IMR-90 (cell line): Measurements from ENCODE around the gene LRRC61. TPM values are rescaled to one million over a fixed set of nuclear protein-coding genes. Genes with fewer than 3 reads are reported as not detected.
A peak's percentile ranks its signal among the peaks of the same experiment; 100 is the strongest.

Experiments
- ATAC-seq: fragments of 200-7000 bp; cut with Tn5 transposase; 2 replicates; pipeline ENCODE4 v1.9.1; 2020; ENCODE audit warnings: low read depth, mild to moderate bottlenecking, moderate library complexity
- BruUV-seq: library from RNA; stranded (reverse); fragments of 400-500 nt; replicated peaks from 2 replicates; lab custom pipeline; 2021; lab: Mats Ljungman, UMichigan
- CTCF ChIA-PET: fragments of 300-600 bp; formaldehyde crosslinking; extraction: SDS; loops from one replicate; lab custom pipeline; 2021; ENCODE audit warnings: antibody characterized with exemption; lab: Yijun Ruan, JAX
- POLR2A ChIA-PET: fragments of 300-600 bp; sonication (Branson Sonifier 250); formaldehyde crosslinking; loops from one replicate; lab custom pipeline; 2022; ENCODE audit warnings: antibody characterized with exemption; ENCODE audit not compliant: unreplicated experiment; lab: Charles Lee
- DNase-seq: peaks from one replicate; pipeline ENCODE4 v3.0.0; 2013
- H2AFZ ChIP-seq: replicated peaks from 2 replicates; pipeline ENCODE3; 2013; ENCODE audit warnings: low read length, mild to moderate bottlenecking; ENCODE audit not compliant: poor library complexity
- H2AK5ac ChIP-seq: 2 replicates; pipeline ENCODE4 v1.6.1; 2013; ENCODE audit warnings: low read depth, low read length, inconsistent platforms
- H2AK9ac ChIP-seq: replicated peaks from 2 replicates; pipeline ENCODE3; 2013; ENCODE audit warnings: mild to moderate bottlenecking, low read depth, low read length, moderate library complexity; ENCODE audit not compliant: poor library complexity
- H2BK120ac ChIP-seq: 2 replicates; pipeline ENCODE4 v1.6.1; 2013; ENCODE audit warnings: low read depth, low read length, inconsistent platforms
- H2BK15ac ChIP-seq: 3 replicates; pipeline ENCODE4 v1.6.1; 2013; ENCODE audit warnings: low read depth, low read length, inconsistent platforms
- H2BK20ac ChIP-seq: 2 replicates; pipeline ENCODE4 v1.6.1; 2013; ENCODE audit warnings: low read depth, mild to moderate bottlenecking, inconsistent platforms, low read length, moderate library complexity
- H2BK5ac ChIP-seq: 2 replicates; pipeline ENCODE4 v1.6.1; 2013; ENCODE audit warnings: mild to moderate bottlenecking, low read depth, low read length, inconsistent platforms; ENCODE audit not compliant: poor library complexity, severe bottlenecking
- H3K14ac ChIP-seq: replicated peaks from 2 replicates; pipeline ENCODE4 v1.6.1; 2013; ENCODE audit warnings: low read depth, low read length, inconsistent platforms
- H3K18ac ChIP-seq: 2 replicates; pipeline ENCODE4 v1.6.1; 2013; ENCODE audit warnings: low read depth, low read length, control low read depth
- H3K23ac ChIP-seq: 2 replicates; pipeline ENCODE4 v1.6.1; 2013; ENCODE audit warnings: low read depth, low read length, inconsistent platforms
- H3K27ac ChIP-seq: 2 replicates; pipeline ENCODE4 v1.5.1; 2013; ENCODE audit warnings: mild to moderate bottlenecking, control low read depth, low read length; ENCODE audit not compliant: insufficient read depth
- H3K27me3 ChIP-seq: 2 replicates; pipeline ENCODE4 v1.6.1; 2013; ENCODE audit warnings: low read length; ENCODE audit not compliant: control insufficient read depth, insufficient read depth
- H3K36me3 ChIP-seq: 2 replicates; pipeline ENCODE4 v1.6.1; 2013; ENCODE audit warnings: low read length, mixed read lengths; ENCODE audit not compliant: control insufficient read depth, insufficient read depth
- H3K4ac ChIP-seq: 2 replicates; pipeline ENCODE4 v1.6.1; 2013; ENCODE audit warnings: low read depth, low read length, inconsistent platforms
- H3K4me1 ChIP-seq: 2 replicates; pipeline ENCODE4 v1.6.1; 2013; ENCODE audit warnings: low read length, mixed read lengths; ENCODE audit not compliant: control insufficient read depth, insufficient read depth
- H3K4me2 ChIP-seq: 2 replicates; pipeline ENCODE4 v1.6.1; 2013; ENCODE audit warnings: low read depth, mild to moderate bottlenecking, control low read depth, low read length, moderate library complexity
- H3K4me3 ChIP-seq: 2 replicates; pipeline ENCODE4 v1.5.1; 2013; ENCODE audit warnings: low read depth, mild to moderate bottlenecking, control low read depth, low read length, moderate library complexity; ENCODE audit not compliant: insufficient read depth
- H3K56ac ChIP-seq: 2 replicates; pipeline ENCODE4 v1.6.1; 2013; ENCODE audit warnings: low read length, inconsistent platforms; ENCODE audit not compliant: insufficient read depth; ENCODE audit errors: extremely low read depth
- H3K79me1 ChIP-seq, 2 experiments: 2 replicates each; pipeline ENCODE4 v1.6.1; 2013; ENCODE audit warnings: low read length in 2 of 2, inconsistent platforms in 1 of 2, low read depth in 1 of 2
- H3K9ac ChIP-seq: 2 replicates; pipeline ENCODE4 v1.6.1; 2013; ENCODE audit warnings: low read depth, low read length, control low read depth
- H3K9me1 ChIP-seq: 2 replicates; pipeline ENCODE4 v1.6.1; 2013; ENCODE audit warnings: low read length, inconsistent platforms; ENCODE audit not compliant: insufficient read depth
- H3K9me3 ChIP-seq: 2 replicates; pipeline ENCODE4 v1.6.1; 2013; ENCODE audit warnings: low read length; ENCODE audit not compliant: control insufficient read depth, insufficient read depth
- H4K20me1 ChIP-seq: 2 replicates; pipeline ENCODE4 v1.6.1; 2013; ENCODE audit warnings: low read length, inconsistent platforms; ENCODE audit not compliant: insufficient read depth
- H4K5ac ChIP-seq: 2 replicates; pipeline ENCODE4 v1.6.1; 2013; ENCODE audit warnings: mild to moderate bottlenecking, low read depth, low read length, control low read depth
- H4K8ac ChIP-seq, 2 experiments: 2 replicates each; pipeline ENCODE4 v1.6.1; 2013; ENCODE audit warnings: low read depth in 2 of 2, low read length in 2 of 2, control low read depth in 1 of 2, inconsistent platforms in 1 of 2
- H4K91ac ChIP-seq: 2 replicates; pipeline ENCODE4 v1.6.1; 2013; ENCODE audit warnings: low read depth, low read length, inconsistent platforms; ENCODE audit not compliant: insufficient read depth
- BHLHE40 ChIP-seq: fragments of 150-350 bp; IDR thresholded peaks from 2 replicates; pipeline ENCODE4 v1.6.1; 2016; ENCODE audit warnings: mild to moderate bottlenecking, low read depth, low read length
- FOS ChIP-seq: fragments of 150-350 bp; IDR thresholded peaks from 2 replicates; pipeline ENCODE4 v1.6.1; 2016; ENCODE audit warnings: low read depth, low read length
- WGBS, 2 experiments: methylation state at CpG; one replicate each; pipeline versions ENCODE4 v1.1.5 to v1.1.7; 2013; ENCODE audit warnings: missing lambda C conversion rate in 2 of 2; ENCODE audit not compliant: insufficient read length in 1 of 2; ENCODE audit errors: extremely low coverage in 2 of 2; 5-methylcytosine and 5-hydroxymethylcytosine counted together
- dilution Hi-C: fragments of 300-500 bp; cut with HindIII; formaldehyde crosslinking; loops from one replicate; pipeline ENCODE4 v1.14.3; 2018; ENCODE audit warnings: low sequenced_read_pairs; ENCODE audit not compliant: unreplicated experiment
- in situ Hi-C: fragments of 300-500 bp; cut with MboI; formaldehyde crosslinking; loops from 3 replicates; pipeline ENCODE4 v1.14.3; 2019; ENCODE audit warnings: low sequenced_read_pairs, inconsistent platforms, mixed read lengths
- intact Hi-C: fragments of 100-400 bp; cut with micrococcal nuclease; formaldehyde crosslinking; loops from 2 replicates; pipeline ENCODE4 v1.10.0; 2022
- polyA plus RNA-seq, 3 experiments: library from polyadenylated mRNA; depleted of rRNA; stranded (reverse); fragments of >200 nt; gene quantifications; 2 replicates each; pipeline ENCODE4 v1.2.3, GENCODE V29; 2012; ENCODE audit warnings: low replicate concordance in 1 of 3
- total RNA-seq: library from RNA; depleted of rRNA; stranded (reverse); fragments of >200 nt; gene quantifications from 2 replicates; pipeline ENCODE4 v1.2.3, GENCODE V29; 2012

The LRRC61 gene
- total and polyA plus RNA-seq, 2 of the 4 experiments (the other 2 are of a cell fraction) = 0.07 TPM; not detected in 1

DNA sequence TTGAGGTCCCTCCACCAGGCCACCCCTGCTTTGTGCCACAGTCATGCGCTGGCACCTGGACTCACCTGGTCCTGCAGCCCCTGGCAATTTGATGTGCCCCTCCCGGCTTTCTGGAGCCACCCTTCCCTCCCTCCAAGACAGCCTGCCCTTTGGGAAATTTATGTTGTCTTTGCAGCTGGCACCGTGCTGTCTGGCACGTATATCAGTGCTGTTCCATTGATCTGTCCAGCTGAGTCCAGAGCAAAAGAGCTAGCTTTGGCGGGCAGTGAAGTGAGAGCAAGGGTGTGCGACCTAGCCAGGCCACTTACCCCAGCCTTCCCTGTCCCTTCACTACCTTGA is 12.6 kb downstream of the LRRC61 start:
- H3K36me3 ChIP-seq = no peaks in the 10 kb centered on the region
- in situ Hi-C loops (no loop called here), dilution Hi-C loops (no loop called here), intact Hi-C loops (loop anchor here (1.0 kb wide), 1 partner anchor 34 kb away; no protein-coding TSS in a partner anchor)
- H2AFZ ChIP-seq = peak overlapping the region; percentile 47
- WGBS, 2 experiments = 67% methylated on average over 1 of the region's 6 CpGs; no CpG with 5 or more reads in 1 of the 2 experiments
- CTCF ChIA-PET = no interaction called here
- DNase-seq (no peak), ATAC-seq (no peak)
- H2BK20ac ChIP-seq = peak overlapping the region; percentile 77
- H3K18ac ChIP-seq = peak overlapping the region; percentile 68
- peak overlapping the region; percentile 64 for H4K91ac ChIP-seq
- H3K27me3 ChIP-seq = peaks cover 1% of the 10 kb centered on the region
- peak overlapping the region; percentile 65 for H4K5ac ChIP-seq
- no peak overlapping the region for H3K56ac ChIP-seq
- H3K23ac ChIP-seq = peak overlapping the region; percentile 52; the same call in 1 of the 2 replicates
- peaks cover 11% of the 10 kb centered on the region; the same call in 1 of the 2 replicates for H3K9me1 ChIP-seq
- H2AK5ac ChIP-seq = peak overlapping the region; percentile 66; the same call in 1 of the 2 replicates
- peak overlapping the region; percentile 27; the same call in 1 of the 2 replicates for H3K9ac ChIP-seq
- peak overlapping the region; percentile 58 for H2BK5ac ChIP-seq
- H3K14ac ChIP-seq = peak overlapping the region; percentile 75
- peak overlapping the region; percentile 80 for H2BK120ac ChIP-seq
- H4K20me1 ChIP-seq = 0 out of 2 replicates have a peak, but pooled peaks cover 3% of the 10 kb centered on the region
- H3K4ac ChIP-seq = peak overlapping the region; percentile 65
- H3K9me3 ChIP-seq = no peaks in the 10 kb centered on the region
- no peak for TF ChIP-seq FOS
- TF ChIP-seq BHLHE40 = no peak
- no peaks in the 10 kb centered on the region for H3K79me1 ChIP-seq
- H3K4me2 ChIP-seq = peak overlapping the region; percentile 62; the same call in 1 of the 2 replicates
- H4K8ac ChIP-seq = peak overlapping the region in 1 of 2 experiments; percentile 64; a peak in 2 of 4 replicates
- BruUV-seq = no TSS peak
- 0 out of 3 replicates have a peak overlapping the region, but pooled peaks have one; percentile 6 for H2BK15ac ChIP-seq
- H3K27ac ChIP-seq = peak overlapping the region; percentile 87; the same call in 1 of the 2 replicates
- peaks cover 28% of the 10 kb centered on the region for H3K4me1 ChIP-seq
- H3K4me3 ChIP-seq = no peak overlapping the region
- POLR2A ChIA-PET = interaction anchor here (0.6 to 0.7 kb wide), 2 partner anchors 33 to 37 kb away, joined by 5 to 6 read pairs; partner anchors contain the start of gene REPIN1
- no peak overlapping the region for H2AK9ac ChIP-seq
